RWPE2 (cell line): ENCODE results near the gene PTBP2.

Source experiments
- ATAC-seq: fragments of 200-7000 bp; cut with Tn5 transposase; 3 replicates; pipeline ENCODE4 v1.9.1; 2021; ENCODE audit warnings: low read depth
- DNase-seq: peaks from one replicate; pipeline ENCODE4 v3.0.0-alpha.2; 2020; ENCODE audit warnings: low spot score
- H3K27ac ChIP-seq: fragments of 450-650 bp; 2 replicates; pipeline ENCODE4 v1.5.1; 2017; ENCODE audit warnings: mild to moderate bottlenecking; ENCODE audit not compliant: poor library complexity, severe bottlenecking
- H3K27me3 ChIP-seq: fragments of 250-450 bp; sonication (Bioruptor Pico); 2 replicates; pipeline ENCODE4 v1.5.1; 2021; ENCODE audit warnings: mild to moderate bottlenecking, moderate library complexity; ENCODE audit not compliant: insufficient read depth, poor library complexity, severe bottlenecking
- H3K36me3 ChIP-seq: fragments of 250-450 bp; sonication (Bioruptor Pico); 2 replicates; pipeline ENCODE4 v1.5.1; 2020; ENCODE audit warnings: low read depth, mild to moderate bottlenecking, moderate library complexity
- H3K4me1 ChIP-seq: fragments of 250-450 bp; sonication (Bioruptor Pico); 2 replicates; pipeline ENCODE4 v1.5.1; 2021; ENCODE audit warnings: mild to moderate bottlenecking, moderate library complexity; ENCODE audit not compliant: insufficient read depth, poor library complexity, severe bottlenecking
- H3K4me3 ChIP-seq: fragments of 250-450 bp; sonication (Bioruptor Pico); 2 replicates; pipeline ENCODE4 v1.5.1; 2021; ENCODE audit warnings: mild to moderate bottlenecking, moderate library complexity; ENCODE audit not compliant: severe bottlenecking
- H3K9me3 ChIP-seq: fragments of 250-450 bp; sonication (Bioruptor Pico); 2 replicates; pipeline ENCODE4 v1.5.1; 2021; ENCODE audit warnings: mild to moderate bottlenecking, moderate library complexity; ENCODE audit not compliant: severe bottlenecking
- CTCF ChIP-seq: fragments of 450-650 bp; IDR thresholded peaks from one replicate; pipeline ENCODE4 v1.5.1; 2017; ENCODE audit warnings: mild to moderate bottlenecking, moderate library complexity; ENCODE audit not compliant: poor library complexity, severe bottlenecking

PTBP2 gene

GRCh38 chr1:96708482-96708881 is 13.1 kb upstream of the PTBP2 start:
- Histone ChIP-seq H3K27ac (no peak overlapping the region), H3K9me3 (no peaks in the 10 kb centered on the region), H3K4me1 (no peaks in the 10 kb centered on the region), H3K4me3 (no peak overlapping the region), H3K36me3 (no peaks in the 10 kb centered on the region), H3K27me3 (no peaks in the 10 kb centered on the region)
- no peak for TF ChIP-seq CTCF
- no peak for DNase-seq
- no peak for ATAC-seq

- no peak overlapping the region for H3K27ac ChIP-seq
- DNase-seq (no peak), ATAC-seq (peak; percentile 48; the same call in 1 of the 3 replicates)
- no peaks in the 10 kb centered on the region for H3K36me3 ChIP-seq
- no peak overlapping the region for H3K4me3 ChIP-seq
- no peaks in the 10 kb centered on the region for H3K27me3 ChIP-seq
- H3K4me1 ChIP-seq, result no peaks in the 10 kb centered on the region
- no peaks in the 10 kb centered on the region for H3K9me3 ChIP-seq
- no peak for TF ChIP-seq CTCF
Observed at GRCh38 chr1:96710708-96711477, 10.7 kb upstream of the PTBP2 start.

GRCh38 chr1:96713649-96714048 is 7.9 kb upstream of the PTBP2 start:
- Histone ChIP-seq H3K4me3 (no peak overlapping the region), H3K27me3 (no peaks in the 10 kb centered on the region), H3K4me1 (no peaks in the 10 kb centered on the region), H3K9me3 (no peaks in the 10 kb centered on the region), H3K36me3 (no peaks in the 10 kb centered on the region), H3K27ac (no peak overlapping the region)
- no peak for ATAC-seq
- TF ChIP-seq CTCF, result no peak
- DNase-seq, result no peak

GRCh38 chr1:96714881-96715280 is 6.7 kb upstream of the PTBP2 start:
- Histone ChIP-seq H3K27ac (no peak overlapping the region), H3K4me1 (no peaks in the 10 kb centered on the region), H3K9me3 (no peaks in the 10 kb centered on the region), H3K27me3 (no peaks in the 10 kb centered on the region), H3K4me3 (no peak overlapping the region), H3K36me3 (no peaks in the 10 kb centered on the region)
- DNase-seq (no peak), ATAC-seq (no peak)
- TF ChIP-seq CTCF, result no peak

GRCh38 chr1:96715482-96715881 is 6.1 kb upstream of the PTBP2 start:
- TF ChIP-seq CTCF, result no peak
- Histone ChIP-seq H3K9me3 (no peaks in the 10 kb centered on the region), H3K4me3 (no peak overlapping the region), H3K27ac (no peak overlapping the region), H3K4me1 (no peaks in the 10 kb centered on the region), H3K36me3 (no peaks in the 10 kb centered on the region), H3K27me3 (no peaks in the 10 kb centered on the region)
- no peak for DNase-seq
- no peak for ATAC-seq
